Smooth muscle cell (in vitro differentiated cells): Measurements from ENCODE around the gene FAM24B. TPM values are rescaled to one million over a fixed set of nuclear protein-coding genes. Genes with fewer than 3 reads are reported as not detected.

Experiments
- DNase-seq: peaks from one replicate; lab custom pipeline; 2025; ENCODE audit not compliant: unreplicated experiment; lab: John Stamatoyannopoulos, UW
- H2AFZ ChIP-seq: fragments of 200-600 bp; sonication (generic); 2 replicates; pipeline ENCODE4 v1.6.0; 2016; ENCODE audit warnings: antibody characterized with exemption, low read depth, mild to moderate bottlenecking
- H3F3A ChIP-seq: fragments of 200-600 bp; sonication (generic); 2 replicates; pipeline ENCODE4 v1.6.0; 2017; ENCODE audit warnings: antibody characterized with exemption, low read depth
- H3K27ac ChIP-seq: fragments of 200-600 bp; sonication (generic); 2 replicates; pipeline ENCODE4 v1.5.1; 2016; ENCODE audit warnings: low read depth, mild to moderate bottlenecking
- H3K27me3 ChIP-seq: fragments of 200-600 bp; sonication (generic); 2 replicates; pipeline ENCODE4 v1.6.1; 2016; ENCODE audit warnings: low read depth, mild to moderate bottlenecking
- H3K36me3 ChIP-seq: fragments of 200-600 bp; sonication (generic); 2 replicates; pipeline ENCODE4 v1.5.1; 2016; ENCODE audit warnings: low read depth
- H3K4me1 ChIP-seq: fragments of 200-600 bp; sonication (generic); 2 replicates; pipeline ENCODE4 v1.5.1; 2016; ENCODE audit warnings: low read depth
- H3K4me2 ChIP-seq: fragments of 200-600 bp; sonication (generic); 2 replicates; pipeline ENCODE4 v1.6.0; 2016; ENCODE audit warnings: mild to moderate bottlenecking
- H3K4me3 ChIP-seq: fragments of 200-600 bp; sonication (generic); 2 replicates; pipeline ENCODE4 v1.5.1; 2016; ENCODE audit warnings: mild to moderate bottlenecking
- H3K79me2 ChIP-seq: fragments of 200-600 bp; sonication (generic); 2 replicates; pipeline ENCODE4 v1.6.0; 2016; ENCODE audit warnings: low read depth, mild to moderate bottlenecking
- H3K9ac ChIP-seq: fragments of 200-600 bp; sonication (generic); 2 replicates; pipeline ENCODE4 v1.6.0; 2016; ENCODE audit warnings: low read depth
- H3K9me3 ChIP-seq: fragments of 200-600 bp; sonication (generic); replicated peaks from 2 replicates; pipeline ENCODE4 v1.5.1; 2016; ENCODE audit warnings: low read depth
- H4K20me1 ChIP-seq: fragments of 200-600 bp; sonication (generic); 2 replicates; pipeline ENCODE4 v1.6.0; 2016; ENCODE audit warnings: low read depth
- CTCF ChIP-seq: fragments of 200-600 bp; sonication (generic); IDR thresholded peaks from 2 replicates; pipeline ENCODE4 v1.5.1; 2017; ENCODE audit warnings: borderline replicate concordance, mild to moderate bottlenecking, antibody characterized with exemption; ENCODE audit not compliant: insufficient read depth, poor library complexity, severe bottlenecking
- WGBS: methylation state at CpG from one replicate; pipeline ENCODE4 v1.1.7; 2016; ENCODE audit warnings: low lambda C conversion rate; 5-methylcytosine and 5-hydroxymethylcytosine counted together
- polyA plus RNA-seq: library from polyadenylated mRNA; unstranded; fragments of >200 nt; fragmentation: Nextera tagmentation; extraction: Ambion mirVana; gene quantifications from 2 replicates; pipeline ENCODE4 v1.2.1, GENCODE V29; 2016
- total RNA-seq: library from RNA; depleted of rRNA; stranded (reverse); fragments of >200 nt; gene quantifications from 2 replicates; pipeline ENCODE4 v1.2.3, GENCODE V29; 2014

FAM24B gene
- total and polyA plus RNA-seq, 2 experiments from 2014 or later: not detected

DNA sequence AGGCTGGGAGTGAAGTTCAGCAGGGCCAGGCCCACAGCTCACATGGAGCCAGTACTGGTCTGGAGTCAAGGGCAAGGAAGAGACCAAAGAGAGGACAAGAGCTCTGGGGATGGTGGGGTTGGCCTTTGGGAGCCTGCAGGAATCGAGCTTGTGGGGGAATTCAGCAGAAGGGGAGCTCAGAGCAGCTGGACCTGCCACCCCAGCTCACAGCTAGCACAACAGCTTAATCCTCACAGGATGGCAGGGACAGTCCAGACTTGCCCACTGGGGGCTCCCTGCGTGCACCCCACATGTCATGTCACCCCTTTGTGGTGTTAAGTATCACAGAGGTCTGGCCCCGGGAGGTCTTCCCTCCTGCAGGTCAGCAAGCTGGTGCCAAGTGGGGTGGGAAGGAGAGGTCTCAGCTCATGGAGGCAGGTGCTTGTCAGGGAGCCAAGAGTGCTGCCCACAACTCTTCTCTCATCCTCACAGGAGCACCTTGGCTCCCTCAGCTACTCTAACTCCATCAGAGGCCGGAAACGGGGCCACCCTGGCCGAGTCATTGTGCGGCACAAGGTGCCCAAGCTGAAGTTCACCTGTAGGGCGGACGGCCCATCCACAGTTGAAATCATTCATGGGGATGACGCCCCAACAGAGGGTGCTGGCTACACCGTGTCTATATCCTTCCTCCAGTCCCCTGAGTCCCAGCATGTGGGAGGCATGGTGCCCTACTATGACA lies 56.2 kb downstream of the FAM24B start:
- H2AFZ ChIP-seq: no peak overlapping the region
- no peak for TF ChIP-seq CTCF
- H3K9ac ChIP-seq: no peak overlapping the region
- no peak overlapping the region for H3K27ac ChIP-seq
- no peak overlapping the region for H3K4me3 ChIP-seq
- peaks cover 7% of the 10 kb centered on the region for H3K27me3 ChIP-seq
- WGBS: 80% methylated on average over 11 of the region's 11 CpGs
- DNase-seq: no peak
- H3F3A ChIP-seq: no peaks in the 10 kb centered on the region
- no peaks in the 10 kb centered on the region for H3K4me1 ChIP-seq
- no peaks in the 10 kb centered on the region for H3K36me3 ChIP-seq
- H4K20me1 ChIP-seq: no peaks in the 10 kb centered on the region
- no peaks in the 10 kb centered on the region for H3K9me3 ChIP-seq
- no peak overlapping the region for H3K4me2 ChIP-seq
- no peaks in the 10 kb centered on the region for H3K79me2 ChIP-seq

GRCh38 chr10:122821808-122822207 lies 57.6 kb downstream of the FAM24B start:
- Histone ChIP-seq H4K20me1 (no peaks in the 10 kb centered on the region), H3K4me1 (no peaks in the 10 kb centered on the region), H3F3A (no peaks in the 10 kb centered on the region), H2AFZ (no peak overlapping the region), H3K9ac (no peak overlapping the region), H3K4me2 (no peak overlapping the region), H3K27me3 (no peaks in the 10 kb centered on the region), H3K79me2 (no peaks in the 10 kb centered on the region), H3K27ac (no peak overlapping the region), H3K4me3 (no peak overlapping the region), H3K36me3 (no peaks in the 10 kb centered on the region), H3K9me3 (no peaks in the 10 kb centered on the region)
- no peak for DNase-seq
- TF ChIP-seq CTCF: no peak
- WGBS: 85% methylated on average over 3 of the region's 3 CpGs

- no peaks in the 10 kb centered on the region for H3F3A ChIP-seq
- H3K4me1 ChIP-seq: no peaks in the 10 kb centered on the region
- H3K79me2 ChIP-seq: no peaks in the 10 kb centered on the region
These were observed 63.9 kb downstream of the FAM24B start for GRCh38 chr10:122815458-122815857.

More at GRCh38 chr10:122815458-122815857, 63.9 kb downstream of the FAM24B start:
- Histone ChIP-seq H4K20me1 (no peaks in the 10 kb centered on the region), H3K27ac (no peak overlapping the region), H2AFZ (no peak overlapping the region), H3K9ac (no peak overlapping the region), H3K9me3 (no peaks in the 10 kb centered on the region), H3K36me3 (no peaks in the 10 kb centered on the region), H3K4me2 (no peak overlapping the region), H3K4me3 (no peak overlapping the region), H3K27me3 (no peaks in the 10 kb centered on the region)
- WGBS: 78% methylated on average over 5 of the region's 5 CpGs
- TF ChIP-seq CTCF: no peak
- no peak for DNase-seq
